Measurements from ENCODE around the gene TRAPPC10. TPM values are rescaled to one million over a fixed set of nuclear protein-coding genes. Genes with fewer than 3 reads are reported as not detected.

TRAPPC10 gene
- total and polyA plus RNA-seq, 3 experiments from 2014 or later = 45.1 to 54.7 (median 50.0) TPM

GRCh38 chr21:43976661-43977060 is 35.4 kb upstream of the TRAPPC10 start:
- H3K9me3 ChIP-seq (ENCODE audit: low read length) = no peaks in the 10 kb centered on the region
- H3K9me3 Mint-ChIP-seq = no peaks in the 10 kb centered on the region
- POLR2A ChIA-PET = no interaction called here
- peaks cover 5% of the 10 kb centered on the region for H3K36me3 ChIP-seq (ENCODE audit: insufficient read depth, low read length)
- H3K4me3 Mint-ChIP-seq = no peak overlapping the region
- H3K4me3 ChIP-seq (ENCODE audit: low read length) = no peak overlapping the region
- no peaks in the 10 kb centered on the region for H3K4me1 ChIP-seq (ENCODE audit: insufficient read depth, low read length)
- no peak overlapping the region for H3K27ac ChIP-seq (ENCODE audit: low read depth, low read length)
- H3K4me1 Mint-ChIP-seq = peaks cover 13 to 17% (median 16%) of the 10 kb centered on the region in 3 donors
- H3K27me3 ChIP-seq (ENCODE audit: insufficient read depth, low read length, poor library complexity, severe bottlenecking) = no peaks in the 10 kb centered on the region
- H3K27ac Mint-ChIP-seq = no peak overlapping the region
- DNase-seq = no peak
- CTCF ChIA-PET = interaction anchor here (1.6 to 1.8 kb wide), 2 partner anchors 8 to 55 kb away, joined by 6 to 10 read pairs; no protein-coding TSS in a partner anchor
- H3K27me3 Mint-ChIP-seq = no peaks in the 10 kb centered on the region
- peaks cover 0 to 52% (median 5%) of the 10 kb centered on the region in 3 donors for H3K36me3 Mint-ChIP-seq

- Mint-ChIP-seq H3K4me1 (peaks cover 14 to 17% (median 16%) of the 10 kb centered on the region in 3 donors), H3K27ac (no peak overlapping the region), H3K9me3 (no peaks in the 10 kb centered on the region), H3K36me3 (peaks cover 0 to 52% (median 3%) of the 10 kb centered on the region in 3 donors), H3K27me3 (no peaks in the 10 kb centered on the region), H3K4me3 (no peak overlapping the region)
- Histone ChIP-seq H3K4me3 (ENCODE audit: low read length) (no peak overlapping the region), H3K27me3 (ENCODE audit: insufficient read depth, low read length, poor library complexity, severe bottlenecking) (no peaks in the 10 kb centered on the region), H3K9me3 (ENCODE audit: low read length) (no peaks in the 10 kb centered on the region), H3K4me1 (ENCODE audit: insufficient read depth, low read length) (no peaks in the 10 kb centered on the region), H3K36me3 (ENCODE audit: insufficient read depth, low read length) (no peaks in the 10 kb centered on the region), H3K27ac (ENCODE audit: low read depth, low read length) (no peak overlapping the region)
- DNase-seq = no peak
- CTCF ChIA-PET = no interaction called here
- POLR2A ChIA-PET = interaction anchor here (0.6 kb wide), 1 partner anchor 540 kb away, joined by 3 read pairs; no protein-coding TSS in a partner anchor
These were observed 34.0 kb upstream of the TRAPPC10 start for GRCh38 chr21:43978060-43978459.

- H3K4me3 ChIP-seq (ENCODE audit: low read length) = no peak overlapping the region
- H3K27ac Mint-ChIP-seq = peak overlapping the region in 1 of 8 donors; percentile 78
- H3K36me3 ChIP-seq (ENCODE audit: insufficient read depth, low read length) = no peaks in the 10 kb centered on the region
- H3K27ac ChIP-seq (ENCODE audit: low read depth, low read length) = no peak overlapping the region
- no peaks in the 10 kb centered on the region for H3K9me3 ChIP-seq (ENCODE audit: low read length)
- H3K4me1 ChIP-seq (ENCODE audit: insufficient read depth, low read length) = no peaks in the 10 kb centered on the region
- peaks cover 0 to 53% (median 3%) of the 10 kb centered on the region in 3 donors for H3K36me3 Mint-ChIP-seq
- DNase-seq = no peak
- ChIA-PET POLR2A (no interaction called here), CTCF (no interaction called here)
- H3K9me3 Mint-ChIP-seq = no peaks in the 10 kb centered on the region
- H3K27me3 Mint-ChIP-seq = no peaks in the 10 kb centered on the region
- H3K4me3 Mint-ChIP-seq = no peak overlapping the region
- H3K4me1 Mint-ChIP-seq = peaks cover 10 to 11% (median 10%) of the 10 kb centered on the region in 3 donors
- H3K27me3 ChIP-seq (ENCODE audit: insufficient read depth, low read length, poor library complexity, severe bottlenecking) = no peaks in the 10 kb centered on the region
These were observed 32.5 kb upstream of the TRAPPC10 start for GRCh38 chr21:43979654-43980053.

- Mint-ChIP-seq H3K4me3 (no peak overlapping the region), H3K27me3 (no peaks in the 10 kb centered on the region), H3K36me3 (peaks cover 0 to 53% (median 3%) of the 10 kb centered on the region in 3 donors), H3K4me1 (peaks cover 9 to 11% (median 11%) of the 10 kb centered on the region in 3 donors), H3K27ac (peak overlapping the region in 1 of 8 donors; percentile 73), H3K9me3 (no peaks in the 10 kb centered on the region)
- Histone ChIP-seq H3K27me3 (ENCODE audit: insufficient read depth, low read length, poor library complexity, severe bottlenecking) (no peaks in the 10 kb centered on the region), H3K4me3 (ENCODE audit: low read length) (no peak overlapping the region), H3K4me1 (ENCODE audit: insufficient read depth, low read length) (no peaks in the 10 kb centered on the region), H3K36me3 (ENCODE audit: insufficient read depth, low read length) (no peaks in the 10 kb centered on the region), H3K9me3 (ENCODE audit: low read length) (no peaks in the 10 kb centered on the region), H3K27ac (ENCODE audit: low read depth, low read length) (no peak overlapping the region)
- CTCF ChIA-PET = interaction anchor here (2.0 kb wide), 1 partner anchor 171 kb away, joined by 6 read pairs; no protein-coding TSS in a partner anchor
- DNase-seq = no peak
- POLR2A ChIA-PET = interaction anchor here (0.6 kb wide), 1 partner anchor 13 kb away, joined by 3 read pairs; no protein-coding TSS in a partner anchor
These were observed 30.8 kb upstream of the TRAPPC10 start for GRCh38 chr21:43981151-43981870.

- Histone ChIP-seq H3K4me3 (ENCODE audit: low read length) (no peak overlapping the region), H3K27me3 (ENCODE audit: insufficient read depth, low read length, poor library complexity, severe bottlenecking) (no peaks in the 10 kb centered on the region), H3K36me3 (ENCODE audit: insufficient read depth, low read length) (no peaks in the 10 kb centered on the region), H3K4me1 (ENCODE audit: insufficient read depth, low read length) (no peaks in the 10 kb centered on the region), H3K9me3 (ENCODE audit: low read length) (no peaks in the 10 kb centered on the region), H3K27ac (ENCODE audit: low read depth, low read length) (no peak overlapping the region)
- Mint-ChIP-seq H3K27ac (no peak overlapping the region), H3K4me1 (peaks cover 9 to 15% (median 14%) of the 10 kb centered on the region in 3 donors), H3K4me3 (no peak overlapping the region), H3K9me3 (no peaks in the 10 kb centered on the region), H3K27me3 (no peaks in the 10 kb centered on the region), H3K36me3 (peaks cover 0 to 53% (median 3%) of the 10 kb centered on the region in 3 donors)
- POLR2A ChIA-PET = no interaction called here
- DNase-seq = no peak
- CTCF ChIA-PET = interaction anchor here (2.0 kb wide), 1 partner anchor 171 kb away, joined by 6 read pairs; no protein-coding TSS in a partner anchor
These were observed 30.3 kb upstream of the TRAPPC10 start for GRCh38 chr21:43981871-43982210.

GRCh38 chr21:43982489-43983078 is 29.5 kb upstream of the TRAPPC10 start:
- Histone ChIP-seq H3K9me3 (ENCODE audit: low read length) (no peaks in the 10 kb centered on the region), H3K27me3 (ENCODE audit: insufficient read depth, low read length, poor library complexity, severe bottlenecking) (no peaks in the 10 kb centered on the region), H3K4me3 (ENCODE audit: low read length) (no peak overlapping the region), H3K4me1 (ENCODE audit: insufficient read depth, low read length) (no peaks in the 10 kb centered on the region), H3K27ac (ENCODE audit: low read depth, low read length) (no peak overlapping the region), H3K36me3 (ENCODE audit: insufficient read depth, low read length) (no peaks in the 10 kb centered on the region)
- H3K27me3 Mint-ChIP-seq = no peaks in the 10 kb centered on the region
- ChIA-PET CTCF (interaction anchor here (1.0 kb wide), 1 partner anchor 9 kb away, joined by 3 read pairs; no protein-coding TSS in a partner anchor), POLR2A (interaction anchor here (0.8 kb wide), 1 partner anchor 15 kb away, joined by 3 read pairs; no protein-coding TSS in a partner anchor)
- H3K4me1 Mint-ChIP-seq = peaks cover 9 to 15% (median 14%) of the 10 kb centered on the region in 3 donors
- no peak overlapping the region for H3K4me3 Mint-ChIP-seq
- H3K36me3 Mint-ChIP-seq = peaks cover 0 to 46% (median 3%) of the 10 kb centered on the region in 3 donors
- H3K9me3 Mint-ChIP-seq = no peaks in the 10 kb centered on the region
- H3K27ac Mint-ChIP-seq = no peak overlapping the region
- no peak for DNase-seq

- Histone ChIP-seq H3K27me3 (ENCODE audit: insufficient read depth, low read length, poor library complexity, severe bottlenecking) (no peaks in the 10 kb centered on the region), H3K9me3 (ENCODE audit: low read length) (no peaks in the 10 kb centered on the region), H3K4me1 (ENCODE audit: insufficient read depth, low read length) (no peaks in the 10 kb centered on the region), H3K27ac (ENCODE audit: low read depth, low read length) (no peak overlapping the region), H3K4me3 (ENCODE audit: low read length) (no peak overlapping the region), H3K36me3 (ENCODE audit: insufficient read depth, low read length) (no peaks in the 10 kb centered on the region)
- no peaks in the 10 kb centered on the region for H3K27me3 Mint-ChIP-seq
- H3K4me3 Mint-ChIP-seq = no peak overlapping the region
- H3K27ac Mint-ChIP-seq = no peak overlapping the region
- no peak for DNase-seq
- no peaks in the 10 kb centered on the region for H3K9me3 Mint-ChIP-seq
- ChIA-PET CTCF (interaction anchor here (1.0 to 2.8 kb wide), 2 partner anchors 8 kb away, joined by 3 to 10 read pairs; no protein-coding TSS in a partner anchor), POLR2A (interaction anchor here (0.8 kb wide), 1 partner anchor 14 kb away, joined by 3 read pairs; no protein-coding TSS in a partner anchor)
- H3K4me1 Mint-ChIP-seq = peaks cover 9 to 15% (median 14%) of the 10 kb centered on the region in 3 donors
- peaks cover 0 to 42% (median 3%) of the 10 kb centered on the region in 3 donors for H3K36me3 Mint-ChIP-seq
These were observed 28.7 kb upstream of the TRAPPC10 start for GRCh38 chr21:43983390-43983789.

Data from CD8-positive, alpha-beta memory T cell (primary cell).